GM19438 (cell line): Measurements from ENCODE around the gene RNASEH2A.

Source experiments
- ATAC-seq: cut with Tn5 transposase; IDR thresholded peaks from one replicate; pipeline ENCODE4 v1.9.1; 2021; ENCODE audit warnings: low read depth; ENCODE audit not compliant: unreplicated experiment

RNASEH2A gene

DNA sequence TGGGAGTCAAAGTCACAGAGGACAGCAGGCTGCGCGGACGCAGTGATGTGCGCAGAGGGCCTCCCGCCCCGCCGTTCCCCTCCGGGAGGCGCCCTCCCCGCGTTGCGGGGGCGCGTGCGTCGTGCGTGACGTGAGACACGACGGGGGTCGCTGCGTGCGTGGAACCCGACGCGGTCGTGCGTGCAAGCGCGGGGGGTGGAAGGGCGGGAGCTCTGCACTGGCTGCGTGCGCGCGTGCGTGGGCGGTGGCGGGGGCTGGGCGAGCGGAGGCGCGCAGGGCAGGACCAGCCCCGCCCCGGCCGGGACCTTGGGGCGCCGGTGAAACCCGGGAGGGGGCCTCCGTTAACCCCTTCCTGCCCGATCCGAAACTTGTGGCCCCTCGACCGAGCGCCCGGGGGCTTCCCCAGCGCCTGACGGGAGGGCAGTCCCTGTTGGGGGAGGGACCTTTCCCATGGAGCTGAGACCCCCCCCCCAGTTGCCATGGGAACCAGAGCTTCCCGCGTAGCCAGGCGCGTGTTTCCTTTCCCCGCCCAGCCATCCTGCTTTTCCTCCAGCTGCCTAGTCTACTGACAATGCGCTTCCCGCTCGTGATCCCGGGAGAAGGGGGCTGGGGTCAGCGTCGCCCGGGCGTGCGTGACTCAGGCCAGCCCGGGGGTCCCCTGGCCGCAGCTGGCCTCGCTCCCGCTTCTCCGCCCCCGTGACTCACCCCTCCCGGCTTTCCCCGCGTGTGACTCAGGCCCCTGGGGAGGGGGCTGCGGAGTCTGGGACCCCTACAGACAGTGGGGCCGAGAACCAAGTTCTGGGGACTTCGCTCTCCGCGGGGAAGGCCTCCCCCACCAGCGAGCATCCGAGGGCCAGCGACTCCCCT, 23.7 kb upstream of the RNASEH2A start:
- ATAC-seq: peak; percentile 40

DNA sequence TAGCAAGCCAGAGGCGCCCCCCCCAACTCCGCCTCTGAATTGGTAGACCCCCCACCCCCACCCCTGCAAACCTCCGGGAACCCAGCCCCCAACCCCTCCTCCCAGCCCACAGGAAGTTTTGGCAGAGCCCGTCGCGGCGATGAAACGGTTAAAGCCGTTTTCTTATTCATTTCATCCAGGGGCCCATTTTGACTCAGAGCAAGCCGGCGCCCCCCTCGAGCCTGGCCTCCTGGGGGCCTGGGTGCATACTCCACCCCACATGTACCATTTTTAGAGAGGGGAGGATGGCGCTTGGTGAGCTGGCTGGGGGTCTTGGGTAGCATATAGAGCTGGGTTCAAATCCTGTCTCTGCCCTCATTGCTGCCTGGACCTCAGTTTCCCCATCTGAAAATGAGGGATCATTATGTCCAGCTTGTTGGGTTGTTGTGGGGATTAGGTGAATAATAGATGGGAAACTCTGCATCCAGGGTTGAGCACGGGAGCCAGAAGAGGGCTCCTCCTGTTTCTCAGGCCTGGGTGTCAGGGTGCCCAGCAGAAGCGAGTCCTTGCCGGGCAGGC, 23.0 kb upstream of the RNASEH2A start:
- no peak for ATAC-seq

DNA sequence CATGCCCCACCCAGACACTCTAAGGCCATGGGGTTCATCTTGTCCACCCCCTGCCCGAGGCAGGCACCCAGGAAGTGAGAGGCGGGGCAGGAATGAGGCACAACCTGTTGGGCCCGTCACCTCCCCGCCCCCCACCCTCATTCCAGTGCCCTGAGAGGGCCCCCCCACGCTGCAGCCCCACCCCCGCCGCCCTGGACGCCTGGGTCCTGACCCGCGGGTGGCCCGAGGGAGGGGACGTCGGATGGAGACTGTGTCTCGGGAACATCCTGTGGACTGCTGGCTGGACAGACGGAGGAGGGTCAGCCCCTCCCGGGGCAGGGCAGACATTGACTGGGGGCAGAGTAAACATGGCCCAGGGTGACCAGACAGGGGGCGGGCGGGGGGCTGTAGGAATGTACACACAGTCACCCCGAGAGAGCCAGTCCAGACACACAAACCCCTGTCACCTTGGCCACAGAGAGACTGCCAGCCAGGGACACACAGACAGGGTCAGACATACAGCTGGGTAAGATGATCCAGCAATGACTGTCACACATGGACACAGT, 22.5 kb upstream of the RNASEH2A start:
- no peak for ATAC-seq

DNA sequence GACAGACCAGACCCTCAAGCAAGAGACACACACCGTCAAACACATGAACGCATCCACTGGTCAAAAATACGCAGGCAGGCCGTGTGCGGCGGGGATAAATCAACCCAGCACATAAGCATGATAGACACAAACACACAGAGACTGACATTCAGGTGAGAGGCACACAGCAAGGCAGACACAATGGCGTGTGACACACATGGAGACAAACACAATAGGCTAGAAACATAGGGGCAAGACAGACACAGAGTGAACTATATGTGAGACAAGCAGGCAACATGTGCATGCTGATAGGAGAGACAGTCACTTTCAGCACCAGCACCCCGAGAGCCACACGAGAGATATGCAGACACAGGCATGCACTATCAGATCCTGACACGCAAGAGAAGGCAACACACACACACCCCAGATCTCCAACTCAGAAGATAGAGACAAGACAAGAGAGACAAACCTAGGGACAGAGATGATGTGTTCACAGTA, 22.0 kb upstream of the RNASEH2A start:
- ATAC-seq: no peak

DNA sequence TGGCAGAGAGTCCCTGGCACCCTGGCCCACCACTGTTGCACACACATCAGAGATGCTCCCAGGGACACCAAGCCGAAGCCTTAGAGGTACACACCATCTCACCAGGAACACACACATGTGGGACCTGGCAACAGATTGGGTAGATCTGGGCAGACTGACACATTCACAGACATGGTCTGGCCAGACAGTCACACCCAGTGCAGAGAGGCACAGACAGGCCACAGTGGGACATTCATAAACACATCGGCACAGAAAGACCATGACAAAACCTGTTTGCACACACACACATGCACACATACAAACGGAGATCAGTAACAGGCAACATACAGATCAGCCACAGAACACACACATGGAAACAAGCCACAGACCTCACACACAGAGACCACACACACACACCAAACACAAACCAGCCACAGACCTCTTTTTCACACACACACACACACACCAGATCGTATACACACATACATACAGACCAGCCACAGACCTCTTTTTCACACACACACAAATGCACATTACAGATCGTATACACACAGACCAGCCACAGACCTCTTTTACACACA, 21.4 kb upstream of the RNASEH2A start:
- no peak for ATAC-seq

DNA sequence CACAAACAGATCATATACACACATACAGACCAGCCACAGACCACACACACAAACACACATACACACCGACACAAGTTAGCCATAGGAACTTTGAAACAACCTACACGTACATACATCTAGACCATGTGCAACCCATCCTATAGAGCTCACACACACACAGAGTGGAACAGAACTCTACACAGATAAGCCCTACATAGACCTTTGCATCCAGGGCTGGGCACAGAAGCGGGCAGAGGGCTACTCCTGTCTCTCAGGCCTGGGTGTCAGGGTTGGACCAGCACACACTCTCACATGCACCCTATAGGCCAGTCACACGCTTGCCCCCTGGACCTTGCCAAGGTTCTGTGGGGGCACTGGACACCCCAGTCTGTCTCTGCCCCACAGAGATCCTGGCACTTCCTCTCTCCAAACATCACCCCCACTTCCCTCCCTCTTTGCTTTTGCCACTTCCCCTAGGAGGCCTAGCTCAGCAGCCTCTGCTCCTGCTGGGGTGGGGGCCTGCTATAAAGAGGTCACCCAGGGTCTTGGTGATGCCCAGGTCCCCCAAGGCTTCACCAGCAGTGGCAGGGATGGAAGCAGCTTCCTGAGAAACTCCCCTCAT, 20.9 kb upstream of the RNASEH2A start:
- ATAC-seq: no peak

DNA sequence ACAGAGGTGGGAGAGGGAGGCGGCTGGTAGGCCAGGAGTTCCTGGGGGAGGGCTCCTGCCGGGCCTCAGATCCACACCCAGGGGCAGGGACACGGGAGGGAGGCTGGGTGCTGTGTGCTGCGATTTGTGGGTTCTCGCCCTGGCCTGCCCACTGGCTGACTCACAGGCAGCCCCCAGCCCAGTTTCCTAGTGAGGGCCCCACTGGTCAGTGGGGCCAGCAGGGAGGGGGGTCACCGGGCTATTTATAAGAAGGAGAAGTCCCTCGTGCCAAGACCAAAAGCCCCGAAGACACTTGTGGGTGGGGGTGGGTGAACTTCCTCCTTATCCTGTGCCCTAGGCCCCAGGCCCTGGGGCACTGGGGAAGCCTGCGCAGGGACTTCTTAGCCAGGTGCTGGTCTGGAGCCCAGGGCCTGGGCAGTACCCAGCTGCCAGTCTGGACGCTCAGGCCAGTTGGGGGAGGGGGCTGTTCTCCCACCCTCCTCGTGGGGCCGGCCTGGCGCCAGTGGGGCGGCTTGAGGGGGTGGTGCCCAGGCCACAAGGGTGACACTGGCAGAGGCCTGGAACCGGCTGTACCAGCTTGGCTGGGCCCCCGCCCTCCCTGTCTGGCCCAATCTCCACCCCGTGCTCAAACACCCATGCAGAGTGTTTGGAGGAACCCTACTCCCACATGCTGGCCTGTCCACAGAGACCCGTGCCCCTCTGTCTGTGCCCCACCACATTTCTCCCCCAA, 20.1 kb upstream of the RNASEH2A start:
- no peak for ATAC-seq

DNA sequence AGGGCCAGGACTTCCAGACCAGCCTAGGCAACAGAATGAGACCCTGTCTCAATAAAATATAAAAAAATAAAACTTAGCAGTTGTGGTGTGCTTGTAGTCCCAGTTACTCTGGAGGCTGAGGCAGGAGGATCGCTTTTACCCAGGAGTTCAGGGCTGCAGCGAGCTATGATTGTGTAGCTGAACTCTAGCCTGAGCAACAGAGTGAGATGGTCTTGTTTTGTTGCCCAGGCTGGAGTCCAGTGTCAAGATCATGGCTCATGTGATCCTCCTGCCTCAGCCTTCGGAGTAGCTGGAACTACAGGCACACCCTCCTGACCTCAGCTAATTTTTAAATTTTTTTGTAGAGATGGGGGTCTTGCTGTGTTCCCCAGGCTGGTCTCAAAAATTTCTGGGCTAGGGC, 19.4 kb upstream of the RNASEH2A start:
- ATAC-seq: no peak

DNA sequence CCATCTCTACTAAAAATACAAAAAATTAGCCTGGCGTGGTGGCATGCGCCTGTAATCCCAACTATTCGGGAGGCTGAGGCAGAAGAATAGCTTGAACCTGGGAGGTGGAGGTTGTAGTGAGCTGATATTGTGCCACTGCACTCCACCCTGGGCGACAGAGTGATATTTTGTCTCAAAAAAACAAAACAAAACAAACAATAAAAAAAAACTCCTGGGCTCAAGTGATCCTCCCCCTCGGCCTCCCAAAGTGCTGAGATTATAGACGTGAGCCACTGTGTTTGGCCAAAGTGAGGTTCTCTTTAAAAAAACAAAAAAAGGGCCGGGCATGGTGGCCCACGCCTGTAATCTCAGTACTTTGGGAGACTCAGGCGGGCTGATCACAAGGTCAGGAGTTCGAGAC, 18.9 kb upstream of the RNASEH2A start:
- ATAC-seq: no peak

DNA sequence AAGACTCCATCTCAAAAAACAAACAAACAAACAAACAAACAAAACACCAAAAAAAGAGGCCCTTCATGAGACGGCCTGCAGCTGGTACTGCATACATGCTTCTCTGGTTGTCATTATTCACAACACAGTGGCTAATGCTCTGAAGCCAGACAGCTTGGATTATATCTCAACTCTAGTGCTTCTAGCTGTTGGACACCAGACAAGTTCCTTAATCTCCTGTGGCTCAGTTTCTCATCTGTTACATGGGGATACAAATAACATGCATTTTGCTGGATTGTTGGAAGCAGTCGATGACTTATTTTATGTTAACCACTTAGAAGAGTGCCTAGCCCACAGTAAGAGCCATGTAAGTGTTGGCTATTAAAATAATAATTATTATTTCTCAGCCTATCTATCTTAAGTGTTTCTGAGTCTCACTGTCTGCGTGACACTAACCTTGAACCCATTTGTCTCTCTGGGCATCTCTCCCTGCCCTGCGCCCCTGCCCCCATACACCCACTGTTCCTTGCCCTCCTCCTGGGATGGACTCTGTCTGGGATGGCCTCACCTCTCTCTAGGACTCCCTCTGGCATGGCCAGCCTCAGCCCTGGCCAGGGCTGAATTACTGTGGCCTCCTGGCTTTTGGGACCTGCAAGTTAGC, 18.2 kb upstream of the RNASEH2A start:
- ATAC-seq: no peak

DNA sequence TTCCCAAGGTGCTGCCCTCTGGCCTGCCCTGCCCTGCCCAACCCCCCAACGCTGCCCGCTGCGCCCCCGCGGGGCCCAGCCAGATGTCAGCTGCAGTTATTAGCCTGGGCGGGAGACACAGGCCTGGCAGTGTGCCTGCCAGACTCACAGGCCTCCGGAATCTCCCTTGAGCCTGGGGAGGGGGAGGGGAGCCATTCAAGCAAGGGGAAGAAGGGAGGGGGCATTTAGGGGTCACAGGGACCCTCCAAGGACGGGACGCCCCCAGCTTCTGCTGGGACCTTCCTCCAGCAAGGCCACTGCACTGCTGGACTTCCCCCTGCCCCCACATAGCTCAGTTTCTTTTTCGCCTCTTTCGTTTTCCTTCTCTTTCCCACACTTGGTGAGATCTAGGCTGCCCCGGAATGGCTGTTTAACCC, 17.7 kb upstream of the RNASEH2A start:
- no peak for ATAC-seq

DNA sequence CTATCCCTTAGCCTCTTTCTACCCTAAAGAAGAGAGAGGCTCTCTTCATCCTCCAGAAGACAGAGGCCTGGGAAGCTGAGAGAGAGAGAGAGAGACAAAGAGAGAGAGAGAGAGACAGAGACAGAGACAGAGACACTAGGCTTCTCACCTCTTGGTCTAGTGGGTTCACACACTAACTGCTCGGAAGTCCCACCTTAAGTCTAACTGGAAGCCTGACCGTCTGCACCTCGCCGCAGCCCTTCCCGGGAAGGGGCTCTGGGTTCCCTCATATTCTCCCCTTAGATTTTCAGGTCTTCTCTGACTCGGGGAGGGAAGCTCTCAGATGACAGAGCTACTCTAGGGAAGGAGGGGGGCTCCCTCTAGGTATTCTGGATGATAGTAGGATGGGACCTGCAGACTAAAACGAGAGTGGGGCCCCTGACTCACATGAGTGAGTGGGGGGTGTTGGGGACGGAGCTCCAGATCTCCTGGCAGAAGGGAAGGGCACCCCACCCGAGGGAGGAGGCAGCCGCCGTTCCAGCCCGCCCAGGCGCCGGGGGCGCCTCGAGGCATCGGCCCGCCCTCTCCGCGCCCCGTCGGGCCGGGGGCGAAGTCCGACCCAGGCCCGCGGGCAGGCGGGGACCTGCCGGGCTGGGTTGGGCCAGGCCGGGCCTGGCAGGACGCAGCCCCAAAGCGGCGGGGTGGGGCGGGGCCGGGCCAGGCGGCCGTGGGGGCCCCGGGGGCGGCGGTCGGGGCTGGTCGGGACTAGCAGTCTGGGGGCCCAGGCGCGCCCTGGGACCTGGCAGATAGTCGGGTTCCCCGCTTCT, 17.1 kb upstream of the RNASEH2A start:
- ATAC-seq: no peak

DNA sequence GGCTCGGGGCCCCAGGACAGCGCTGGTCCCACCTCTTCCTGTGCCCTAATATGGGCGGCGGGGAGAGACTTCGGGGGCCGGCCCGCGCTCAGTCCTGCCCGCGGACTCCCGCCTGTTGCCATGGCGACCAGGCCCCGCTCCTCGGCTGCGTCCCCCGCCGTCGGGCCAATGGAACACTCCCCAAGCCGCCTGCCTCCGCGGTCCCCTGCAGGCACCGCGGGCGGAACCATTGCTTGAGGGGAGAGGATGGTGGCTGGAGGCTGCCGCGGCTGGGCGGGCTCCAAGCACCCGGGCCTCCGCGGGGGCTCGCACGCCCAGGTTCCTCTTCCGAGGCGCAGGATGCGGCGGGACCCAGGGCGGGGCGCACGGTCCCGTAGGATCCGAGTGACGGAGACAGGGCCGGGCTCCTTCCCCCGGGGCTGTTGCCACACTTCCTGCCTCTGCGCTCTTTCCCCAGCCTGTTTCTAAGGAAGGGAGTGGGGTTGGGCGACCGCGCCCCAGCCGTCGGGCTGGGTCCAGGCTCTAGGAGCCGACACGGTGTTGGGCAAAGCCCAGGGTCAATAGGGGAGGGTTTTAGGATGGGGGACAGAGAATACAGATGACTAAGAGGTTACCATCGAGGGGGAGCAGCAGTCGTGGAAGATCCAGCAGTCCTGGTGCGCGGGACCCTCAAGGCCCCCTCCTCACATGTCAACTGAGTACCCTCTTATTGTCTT, 16.3 kb upstream of the RNASEH2A start:
- ATAC-seq: peak; percentile 35

DNA sequence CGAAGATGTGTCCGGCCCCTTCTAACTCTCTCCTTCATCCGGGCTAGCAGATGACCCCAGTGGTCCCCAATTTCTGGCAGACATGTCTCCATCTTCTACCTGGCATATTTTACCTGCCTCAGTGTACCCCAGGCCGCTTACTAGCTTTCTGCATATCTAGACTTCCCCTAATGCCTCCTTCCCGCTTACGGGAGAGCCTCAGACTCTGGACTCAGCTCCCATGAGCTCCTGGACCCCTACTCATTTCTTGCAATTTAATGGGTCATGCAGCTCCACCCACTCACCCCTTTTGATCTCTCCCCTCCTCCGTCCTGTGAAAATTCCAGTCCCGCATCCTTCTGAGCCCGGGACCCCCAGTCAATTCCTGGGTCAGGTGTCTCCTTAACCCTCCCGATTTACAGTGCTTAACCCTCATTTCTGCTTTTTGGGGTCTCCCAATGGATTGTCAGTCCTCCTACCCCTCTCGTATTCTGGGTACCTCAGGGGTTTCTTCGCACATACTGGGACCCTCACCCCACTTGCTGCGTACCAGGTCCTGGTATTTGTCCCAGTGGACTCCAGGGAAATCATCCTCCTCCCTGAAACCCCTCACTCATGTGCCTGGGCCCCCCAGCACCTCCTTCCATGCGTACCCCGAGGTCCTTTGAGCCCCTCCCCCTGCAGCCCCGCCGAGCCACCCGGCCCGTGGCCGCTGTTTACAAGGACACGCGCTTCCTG, 15.6 kb upstream of the RNASEH2A start:
- ATAC-seq: no peak

DNA sequence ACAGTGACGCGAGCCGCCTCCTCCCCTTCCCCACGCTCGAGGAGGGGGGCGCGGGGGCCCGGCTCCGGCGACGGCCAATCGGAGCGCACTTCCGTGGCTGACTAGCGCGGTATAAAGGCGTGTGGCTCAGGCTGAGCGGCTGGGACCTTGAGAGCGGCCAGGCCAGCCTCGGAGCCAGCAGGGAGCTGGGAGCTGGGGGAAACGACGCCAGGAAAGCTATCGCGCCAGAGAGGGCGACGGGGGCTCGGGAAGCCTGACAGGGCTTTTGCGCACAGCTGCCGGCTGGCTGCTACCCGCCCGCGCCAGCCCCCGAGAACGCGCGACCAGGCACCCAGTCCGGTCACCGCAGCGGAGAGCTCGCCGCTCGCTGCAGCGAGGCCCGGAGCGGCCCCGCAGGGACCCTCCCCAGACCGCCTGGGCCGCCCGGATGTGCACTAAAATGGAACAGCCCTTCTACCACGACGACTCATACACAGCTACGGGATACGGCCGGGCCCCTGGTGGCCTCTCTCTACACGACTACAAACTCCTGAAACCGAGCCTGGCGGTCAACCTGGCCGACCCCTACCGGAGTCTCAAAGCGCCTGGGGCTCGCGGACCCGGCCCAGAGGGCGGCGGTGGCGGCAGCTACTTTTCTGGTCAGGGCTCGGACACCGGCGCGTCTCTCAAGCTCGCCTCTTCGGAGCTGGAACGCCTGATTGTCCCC, 14.9 kb upstream of the RNASEH2A start, which contains the start of gene JUNB:
TSS of gene JUNB (plus strand) at position 142 of the 706 bp plus-strand sequence. CDS start at position 428, 286 bp downstream.
- peak; percentile 24 for ATAC-seq

DNA sequence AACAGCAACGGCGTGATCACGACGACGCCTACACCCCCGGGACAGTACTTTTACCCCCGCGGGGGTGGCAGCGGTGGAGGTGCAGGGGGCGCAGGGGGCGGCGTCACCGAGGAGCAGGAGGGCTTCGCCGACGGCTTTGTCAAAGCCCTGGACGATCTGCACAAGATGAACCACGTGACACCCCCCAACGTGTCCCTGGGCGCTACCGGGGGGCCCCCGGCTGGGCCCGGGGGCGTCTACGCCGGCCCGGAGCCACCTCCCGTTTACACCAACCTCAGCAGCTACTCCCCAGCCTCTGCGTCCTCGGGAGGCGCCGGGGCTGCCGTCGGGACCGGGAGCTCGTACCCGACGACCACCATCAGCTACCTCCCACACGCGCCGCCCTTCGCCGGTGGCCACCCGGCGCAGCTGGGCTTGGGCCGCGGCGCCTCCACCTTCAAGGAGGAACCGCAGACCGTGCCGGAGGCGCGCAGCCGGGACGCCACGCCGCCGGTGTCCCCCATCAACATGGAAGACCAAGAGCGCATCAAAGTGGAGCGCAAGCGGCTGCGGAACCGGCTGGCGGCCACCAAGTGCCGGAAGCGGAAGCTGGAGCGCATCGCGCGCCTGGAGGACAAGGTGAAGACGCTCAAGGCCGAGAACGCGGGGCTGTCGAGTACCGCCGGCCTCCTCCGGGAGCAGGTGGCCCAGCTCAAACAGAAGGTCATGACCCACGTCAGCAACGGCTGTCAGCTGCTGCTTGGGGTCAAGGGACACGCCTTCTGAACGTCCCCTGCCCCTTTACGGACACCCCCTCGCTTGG, 14.1 kb upstream of the RNASEH2A start:
- no peak for ATAC-seq
